Stimulated activated CD8-positive, alpha-beta memory T cell treated with anti-CD3 and anti-CD28 coated beads, Interleukin-12 subunit alpha, Interleukin-12 subunit beta, amount 100 ng/mL, for 24 hours (primary cell): ENCODE measurements around the gene C17orf113.
"Not testable (repeated sequence)": the region's sequence is repeated elsewhere in the genome, so short reads cannot be mapped to it uniquely, and the experiment has no call there.

Source experiments
- DNase-seq: peaks from one replicate; pipeline ENCODE4 v3.0.0-alpha.2; 2020; ENCODE audit errors: extremely low read depth

The C17orf113 gene

DNA sequence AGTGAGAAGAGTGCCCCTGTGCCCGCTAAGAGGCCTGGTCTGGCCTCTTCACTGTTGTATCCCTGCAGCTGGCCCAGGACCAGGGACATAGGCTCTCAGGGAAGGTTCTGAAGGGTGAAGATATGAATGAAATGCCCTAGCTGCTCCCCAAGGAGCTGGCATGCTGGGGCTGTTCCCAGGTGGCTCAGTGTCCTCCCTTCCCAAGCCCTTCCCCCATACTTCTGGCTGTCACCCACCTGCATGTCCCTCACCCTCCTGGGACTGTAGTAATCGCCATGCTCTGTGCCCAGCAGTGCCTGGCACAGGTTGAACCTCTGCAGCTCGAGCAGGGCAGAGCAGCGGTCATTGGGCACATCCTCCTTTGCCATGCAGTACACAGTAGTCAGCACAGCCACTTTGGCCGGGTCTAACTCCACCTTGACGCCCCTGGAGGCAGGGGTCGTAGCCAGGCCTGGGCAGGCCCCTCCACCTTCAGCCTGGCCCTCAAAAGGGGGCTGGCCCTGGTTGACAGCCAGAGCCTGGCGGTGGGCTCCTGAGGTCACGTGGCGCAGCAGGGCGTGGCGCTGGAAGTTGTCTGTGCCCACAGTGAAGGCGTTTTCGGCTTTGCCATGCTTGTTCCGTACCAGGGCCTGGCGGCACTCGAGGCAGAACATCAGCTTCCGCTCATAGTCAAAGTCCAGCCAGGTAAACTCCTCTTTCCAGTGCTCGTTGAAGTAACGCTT lies 7.6 kb downstream of the C17orf113 start:
- DNase-seq: no peak

DNA sequence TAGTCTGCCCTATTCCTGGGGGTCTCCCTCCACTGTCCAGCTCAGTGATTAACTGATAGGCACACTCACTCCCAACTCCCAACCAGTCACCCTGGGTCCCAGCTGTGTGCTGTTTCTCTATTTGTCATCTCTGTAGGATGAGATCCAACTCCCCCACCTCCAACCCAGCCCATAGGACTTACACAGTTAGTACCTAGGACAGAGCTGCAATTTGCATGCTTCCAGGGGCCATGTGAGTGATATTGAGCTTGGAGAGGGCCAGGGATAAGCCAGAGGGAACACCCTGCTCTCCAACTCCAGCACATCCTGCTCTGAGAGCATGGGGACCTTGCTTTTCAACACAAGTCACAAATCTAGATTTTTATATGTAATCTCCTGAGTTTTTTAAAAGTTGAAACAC lies 8.8 kb downstream of the C17orf113 start:
- DNase-seq: no peak

DNA sequence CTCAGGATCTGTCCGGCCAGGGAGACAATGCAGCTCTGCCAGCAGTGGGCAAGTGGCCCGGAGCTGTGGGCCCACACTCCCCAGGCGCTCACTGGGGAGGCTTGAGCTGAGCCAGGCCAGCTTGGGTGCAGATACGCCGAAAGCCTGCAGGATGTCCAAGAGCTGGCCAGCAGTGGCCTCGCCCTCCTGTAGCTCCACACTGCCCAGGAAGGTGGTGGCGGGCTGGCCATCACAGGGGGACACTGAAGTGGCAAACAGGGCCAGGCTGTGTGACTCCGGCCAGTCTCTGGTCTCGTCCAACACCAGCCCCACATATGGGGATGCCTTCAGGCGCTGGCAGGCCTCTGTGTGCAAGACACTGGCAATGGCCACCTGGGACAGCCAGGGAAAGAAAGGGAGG lies 9.6 kb downstream of the C17orf113 start:
- no peak for DNase-seq

DNA sequence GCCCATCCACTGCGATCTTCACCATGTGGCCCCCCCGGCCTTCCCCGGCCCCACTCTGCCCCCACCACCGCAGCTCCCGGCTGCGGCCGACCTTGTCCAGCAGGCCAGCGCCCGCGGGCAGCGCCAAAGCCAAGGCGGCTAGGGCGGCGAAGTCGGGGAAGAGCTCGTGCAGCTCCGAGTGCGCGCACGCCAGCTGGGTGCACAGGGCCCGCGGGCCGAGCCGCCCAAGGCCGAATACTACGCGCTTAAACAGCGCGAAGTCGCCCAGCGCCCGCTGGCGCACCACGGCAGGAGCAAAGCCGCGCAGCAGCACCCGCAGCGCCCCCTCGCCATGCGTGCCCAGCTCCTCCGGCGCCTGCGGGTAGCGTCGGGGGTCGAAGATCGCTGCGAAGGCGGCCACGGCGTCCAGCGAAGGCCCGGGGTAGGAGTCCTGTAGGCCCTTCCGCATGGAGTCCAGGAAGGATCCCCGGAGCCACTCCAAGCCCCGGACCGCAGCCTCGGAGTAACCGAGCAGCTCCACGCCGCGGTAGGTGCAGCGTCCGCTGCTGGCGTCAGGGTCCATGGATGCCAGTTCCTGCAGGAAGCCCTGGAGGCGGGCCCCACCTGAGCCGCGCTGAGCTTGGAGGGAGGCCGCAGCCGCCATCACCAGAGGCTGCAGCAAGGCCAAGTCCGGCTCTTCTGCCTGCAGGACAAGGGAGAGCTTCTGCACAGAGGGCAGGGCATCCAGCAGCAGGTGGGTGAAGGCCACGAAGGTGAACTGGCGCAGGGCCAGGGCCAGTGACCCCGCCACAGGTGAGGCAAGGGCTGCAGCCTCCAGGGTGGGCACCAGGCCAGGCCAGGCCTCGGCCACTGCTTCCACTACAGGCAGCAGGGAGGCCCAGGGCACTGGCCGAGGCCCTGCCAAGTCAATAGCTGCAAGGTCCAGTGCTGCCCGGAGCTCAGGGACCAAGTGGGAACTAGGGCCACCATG lies 10.3 kb downstream of the C17orf113 start:
- DNase-seq: no peak

DNA sequence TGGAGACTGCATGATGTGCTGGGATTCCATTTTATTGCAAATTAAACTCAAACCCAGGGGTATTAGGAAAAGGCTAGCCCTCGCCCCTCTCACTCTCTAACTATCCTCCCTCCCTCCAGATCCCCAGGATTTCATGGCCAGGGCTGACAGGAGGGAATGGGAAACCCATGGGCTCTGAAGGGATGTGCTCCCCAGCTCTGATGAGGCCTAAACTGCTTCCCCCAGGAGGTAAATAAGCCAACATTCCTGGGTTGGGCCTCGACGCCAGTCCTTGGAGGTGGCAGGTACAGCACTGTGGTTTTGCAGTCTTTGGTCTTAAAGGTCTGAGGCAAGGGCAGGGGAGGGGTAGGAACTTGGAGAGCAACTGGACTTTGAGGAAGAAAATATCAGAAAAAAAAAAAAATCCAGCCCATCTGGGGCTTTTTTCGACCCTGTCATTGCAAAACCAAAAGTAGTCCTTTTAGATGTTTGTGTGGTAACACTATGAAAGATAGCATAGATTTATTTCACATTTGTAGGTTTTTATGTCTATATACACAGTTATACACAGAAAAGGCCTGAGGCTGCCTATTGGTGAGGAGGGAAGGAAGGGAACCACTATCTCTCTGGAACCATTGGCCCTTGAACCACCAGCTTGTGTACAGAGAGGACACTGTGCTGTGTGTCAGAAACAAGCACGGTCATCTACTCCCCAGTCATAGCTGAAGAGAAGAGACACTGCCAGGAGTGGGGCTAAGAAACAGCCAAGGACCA lies 12.0 kb downstream of the C17orf113 start:
- DNase-seq: no peak

DNA sequence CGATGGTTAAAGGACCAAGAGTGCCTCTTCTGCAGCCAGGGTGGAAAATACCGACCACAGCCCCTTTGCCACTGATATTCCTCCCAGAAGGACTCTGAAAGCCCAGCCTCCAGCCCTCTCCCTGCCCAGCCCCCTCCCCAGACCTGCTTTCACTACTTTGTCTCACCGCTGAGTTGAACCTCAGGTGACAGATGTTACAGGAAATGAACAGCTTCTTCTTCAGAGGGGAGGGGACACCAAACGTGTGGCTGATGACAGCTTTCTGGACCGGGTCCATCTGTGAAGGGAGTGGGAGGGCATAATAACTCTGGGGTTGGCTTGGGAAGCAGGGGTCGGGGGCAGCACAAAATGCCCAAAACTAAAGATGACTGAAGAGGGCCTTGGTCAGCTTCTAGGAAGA lies 16.3 kb downstream of the C17orf113 start:
- no peak for DNase-seq

DNA sequence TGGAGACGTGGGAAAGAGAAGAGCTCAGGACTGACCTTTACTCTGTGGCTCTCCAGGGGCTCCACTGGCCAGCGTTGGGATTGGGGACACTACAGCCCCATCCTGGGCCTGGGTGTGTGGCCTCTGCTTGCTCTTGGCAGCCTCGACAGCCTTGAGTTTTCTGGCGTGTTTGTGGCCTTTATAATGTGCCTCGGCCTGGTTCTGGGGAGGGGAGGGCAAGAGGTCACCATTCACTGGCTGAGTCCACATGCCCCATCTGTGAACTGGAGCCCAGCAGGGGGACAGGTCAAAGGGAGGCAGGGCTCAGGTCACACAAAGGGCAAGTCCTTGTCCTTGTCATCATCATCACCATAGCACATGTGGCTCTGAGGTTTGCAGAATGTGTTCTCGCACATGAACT lies 18.8 kb downstream of the C17orf113 start:
- DNase-seq: no peak

DNA sequence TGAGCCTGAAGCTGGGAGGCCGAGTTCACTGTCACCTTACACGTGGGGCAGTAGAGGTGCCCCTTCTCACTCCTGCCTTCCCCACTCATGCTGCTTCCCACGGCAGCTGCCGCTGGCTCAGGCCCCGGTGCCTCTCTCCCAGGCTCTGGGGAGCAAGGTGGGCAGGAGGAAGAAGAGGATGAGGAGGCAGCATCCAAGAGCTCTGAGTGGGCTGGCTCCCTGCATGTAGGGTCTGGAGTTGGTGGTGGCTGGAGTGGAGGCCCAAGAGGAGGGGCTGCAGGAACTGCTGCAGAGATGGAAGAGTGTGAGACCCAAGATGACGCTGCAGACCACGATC lies 21.6 kb downstream of the C17orf113 start:
- no peak for DNase-seq

DNA sequence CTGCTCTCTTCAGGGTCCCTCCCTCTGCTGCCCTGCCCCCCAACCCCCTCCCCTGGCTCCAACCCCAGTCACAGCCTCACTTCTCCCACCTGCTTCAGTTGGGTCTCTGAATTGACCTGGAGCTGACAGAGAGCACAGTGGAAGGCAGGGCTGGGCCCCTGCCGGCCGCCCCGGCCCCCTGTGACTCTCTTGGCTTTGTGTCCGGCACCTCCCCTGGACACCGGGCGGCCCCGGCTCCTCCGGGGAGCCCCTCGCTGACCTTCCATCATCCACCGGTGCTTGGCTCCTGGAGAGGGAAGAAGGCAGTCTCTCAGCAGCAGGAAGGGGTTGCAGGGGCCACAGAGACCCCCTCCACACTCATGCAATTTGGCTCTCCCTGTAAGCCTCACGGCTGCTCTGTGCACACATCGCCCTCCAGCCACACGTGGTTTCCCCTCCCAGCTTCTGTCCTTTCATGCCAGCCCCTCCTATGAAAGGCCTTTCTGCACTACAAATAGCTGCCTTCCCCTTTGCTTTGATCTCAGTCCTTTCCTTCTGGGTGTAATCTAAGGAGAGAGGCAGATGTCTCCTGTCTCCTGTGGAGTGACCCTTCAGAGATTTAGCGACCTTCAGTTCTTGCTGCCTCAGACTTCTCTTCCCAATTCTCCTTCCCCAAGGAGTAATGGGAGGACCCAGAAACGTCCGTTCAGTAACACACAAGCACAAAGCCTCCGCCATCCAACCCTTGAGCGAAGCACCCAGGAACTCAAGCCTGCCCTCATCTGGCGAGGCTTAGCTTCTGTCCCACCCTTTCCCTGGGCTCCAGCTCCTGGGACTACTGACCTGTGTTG lies 22.2 kb downstream of the C17orf113 start:
- DNase-seq: no peak

DNA sequence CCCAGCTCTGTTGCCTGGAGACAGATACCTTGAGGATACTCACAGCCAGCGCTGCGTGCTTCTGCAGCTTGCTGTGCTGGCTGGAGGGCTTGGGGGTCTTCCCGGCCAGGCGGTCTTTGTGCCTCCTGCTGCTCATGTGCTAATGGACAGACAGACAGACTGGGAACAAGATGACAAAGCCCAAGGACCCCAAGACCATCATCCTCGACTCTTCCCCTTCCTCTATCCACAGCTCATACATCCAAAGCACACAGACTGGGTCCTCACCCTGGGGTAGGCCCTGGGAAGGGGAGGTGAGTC lies 22.9 kb downstream of the C17orf113 start:
- DNase-seq: no peak

DNA sequence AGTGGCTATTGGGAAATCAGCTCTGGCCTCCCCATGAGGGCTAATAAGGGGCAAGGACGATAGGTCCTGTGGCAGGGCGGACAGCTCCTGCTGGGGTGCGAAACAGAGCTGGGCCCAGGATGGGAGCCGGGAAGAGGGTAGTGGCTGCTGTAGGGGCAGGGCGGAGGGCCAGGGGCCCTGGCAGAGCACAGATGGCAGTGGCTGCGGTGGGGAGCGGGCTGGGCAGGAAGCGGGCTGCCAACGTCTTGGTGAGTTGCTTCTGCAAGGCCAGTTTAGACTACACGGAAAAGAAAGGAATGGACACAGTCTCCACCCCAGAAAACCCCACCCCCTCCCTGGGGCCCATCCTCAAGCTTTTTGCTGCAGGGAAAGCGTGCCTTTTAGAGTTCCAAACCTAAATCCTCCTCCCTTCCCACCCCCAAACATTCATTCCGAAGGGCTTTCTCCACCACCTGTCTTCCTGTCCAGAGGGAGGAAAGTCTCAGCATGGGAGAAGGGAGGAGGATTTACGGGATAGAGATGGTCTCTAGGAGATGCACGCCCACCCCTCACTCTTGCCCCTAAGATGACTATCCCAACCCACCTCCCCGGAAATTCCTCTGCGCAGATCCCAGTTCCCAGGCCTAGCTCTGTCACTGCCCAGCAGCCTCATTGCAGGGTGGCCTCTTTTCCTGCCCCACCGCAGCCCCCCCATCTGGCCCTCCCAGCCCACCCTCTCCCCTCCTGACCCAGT lies 23.4 kb downstream of the C17orf113 start:
- no peak for DNase-seq

DNA sequence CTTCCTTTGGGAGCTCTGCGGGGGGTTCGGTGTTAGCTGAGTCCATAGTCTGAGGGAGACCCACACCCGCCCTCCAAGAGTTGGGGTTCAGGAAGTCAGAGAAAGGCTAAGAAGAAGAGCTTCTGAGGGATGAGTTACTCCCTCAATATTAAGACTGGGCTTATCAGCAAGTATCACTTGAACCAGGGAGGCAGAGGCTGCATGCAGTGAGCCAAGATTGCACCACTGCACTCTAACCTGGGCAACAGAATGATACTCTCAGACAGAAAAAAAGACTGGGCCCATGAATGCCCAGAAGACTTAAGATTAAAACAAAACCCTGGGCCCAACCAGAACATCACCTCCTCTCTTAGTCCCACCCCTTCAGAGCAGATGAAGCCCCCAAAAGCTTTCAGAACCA lies 24.5 kb downstream of the C17orf113 start:
- DNase-seq: no peak

DNA sequence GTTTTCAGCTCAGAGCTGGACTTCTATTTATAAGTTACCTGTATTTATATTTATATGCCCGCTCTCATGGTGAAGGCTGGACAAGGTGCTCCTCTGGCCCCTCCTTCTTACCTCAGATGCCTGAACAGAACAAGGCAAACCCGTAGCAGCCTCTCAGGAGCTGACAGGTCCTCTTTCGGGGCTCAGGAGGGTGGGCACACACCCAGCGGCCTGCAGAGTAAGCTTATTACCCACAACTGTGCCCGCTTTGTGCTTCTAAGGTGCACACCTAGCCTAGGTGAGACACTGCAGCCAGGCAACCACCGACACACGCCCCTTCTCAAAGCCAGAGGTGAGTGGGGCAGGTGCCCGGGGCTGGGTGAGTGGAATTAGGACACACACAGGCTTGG lies 25.2 kb downstream of the C17orf113 start:
- DNase-seq: no peak

DNA sequence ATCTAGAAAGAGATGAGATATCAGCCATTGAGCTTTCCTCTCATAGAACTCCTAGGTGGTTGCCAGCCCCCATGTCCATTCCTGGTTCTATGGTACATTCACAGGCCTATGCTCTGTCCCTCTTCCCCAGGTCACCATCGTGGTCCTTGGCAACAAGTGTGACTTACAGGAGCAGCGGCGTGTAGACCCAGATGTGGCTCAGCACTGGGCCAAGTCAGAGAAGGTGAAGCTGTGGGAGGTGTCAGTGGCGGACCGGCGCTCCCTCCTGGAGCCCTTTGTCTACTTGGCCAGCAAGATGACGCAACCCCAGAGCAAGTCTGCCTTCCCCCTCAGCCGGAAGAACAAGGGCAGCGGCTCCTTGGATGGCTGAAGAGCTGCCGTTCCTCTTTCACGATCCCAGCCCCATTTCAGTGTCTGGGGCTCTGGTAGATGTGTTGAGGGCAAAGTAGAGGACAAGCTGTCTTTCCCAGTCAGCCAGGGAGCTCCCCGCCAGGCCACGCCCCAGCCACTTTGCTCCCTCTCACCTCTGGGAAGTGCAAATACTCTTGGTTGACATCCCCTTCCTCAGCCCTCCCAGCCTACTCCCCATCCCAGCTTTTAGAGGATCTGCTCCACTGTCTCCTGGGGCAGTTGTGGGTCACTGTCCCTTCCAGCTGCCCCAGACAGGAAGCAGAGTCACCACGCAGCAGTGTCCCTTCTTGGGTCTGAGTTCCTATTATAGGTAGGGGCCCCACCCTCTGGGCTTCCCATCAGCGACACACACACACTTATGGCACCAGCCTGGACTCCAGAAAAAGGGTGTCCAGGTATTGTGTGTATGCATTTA lies 26.7 kb downstream of the C17orf113 start:
- no peak for DNase-seq

DNA sequence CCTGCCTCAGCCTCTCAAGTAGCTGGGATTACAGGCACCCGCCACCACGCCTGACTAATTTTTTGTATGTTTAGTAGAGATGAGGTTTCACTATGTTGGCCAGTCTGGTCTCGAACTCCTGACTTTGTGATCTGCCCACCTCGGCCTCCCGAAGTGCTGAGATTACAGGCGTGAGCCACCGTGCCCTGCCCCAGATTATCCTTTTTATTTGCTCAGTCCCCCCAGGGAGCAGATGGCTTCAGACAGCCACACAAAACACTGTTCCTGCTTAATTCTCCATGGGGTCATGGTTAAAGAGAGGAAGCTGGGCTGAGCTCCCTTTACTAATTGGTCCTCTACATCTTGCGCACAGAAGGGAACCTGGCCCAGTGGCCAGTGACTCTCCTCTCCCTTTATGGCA lies 29.6 kb downstream of the C17orf113 start:
- DNase-seq: not testable (repeated sequence)

DNA sequence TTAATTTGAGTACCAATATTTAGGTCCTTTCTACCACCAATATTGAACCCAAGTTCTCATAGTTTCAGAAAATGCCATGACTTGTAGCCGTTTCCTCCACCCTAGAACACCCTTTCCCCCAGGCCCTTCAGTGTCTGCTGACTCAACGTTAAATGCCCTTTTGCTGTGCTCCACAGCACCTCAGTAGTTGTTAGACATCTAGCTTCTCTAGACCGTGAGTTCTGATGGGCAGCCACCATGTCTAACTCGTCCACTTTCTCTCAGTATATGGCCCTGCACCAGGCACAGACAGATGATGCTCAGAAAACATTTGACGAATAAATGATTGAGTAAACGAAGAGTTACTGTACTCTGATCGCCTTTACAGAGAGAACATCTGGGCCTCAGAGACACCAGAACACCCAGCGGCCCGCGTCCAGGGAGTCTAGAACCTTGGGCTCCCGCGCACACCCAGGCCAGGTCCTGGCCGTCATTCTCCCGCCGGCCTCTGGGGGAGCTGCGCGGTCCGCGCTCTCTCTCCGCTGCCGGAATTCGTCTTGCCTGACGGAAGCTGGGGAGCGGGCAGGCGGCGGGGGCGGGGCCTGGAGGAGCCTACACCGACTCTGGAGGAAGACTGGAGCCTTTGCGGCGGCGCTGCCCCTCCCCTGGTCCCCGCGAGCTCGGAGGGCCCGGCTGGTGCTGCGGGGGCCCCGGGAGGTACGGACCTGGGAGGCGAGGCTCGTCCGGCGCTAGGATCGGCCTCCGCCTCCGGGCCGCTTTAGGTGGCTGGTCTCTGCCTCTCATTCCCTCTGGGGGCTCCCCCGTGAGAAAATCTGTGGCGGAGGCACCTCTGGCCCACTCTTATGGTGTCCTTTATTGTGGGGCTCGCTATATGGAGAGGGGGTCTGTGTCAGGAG lies 30.6 kb downstream of the C17orf113 start, which contains the start of gene NKIRAS2:
NKIRAS2 (plus strand) TSS at position 582 of the 896 bp plus-strand sequence. CDS start 1,488 bp downstream, outside the sequence.
- peak; percentile 87 for DNase-seq

DNA sequence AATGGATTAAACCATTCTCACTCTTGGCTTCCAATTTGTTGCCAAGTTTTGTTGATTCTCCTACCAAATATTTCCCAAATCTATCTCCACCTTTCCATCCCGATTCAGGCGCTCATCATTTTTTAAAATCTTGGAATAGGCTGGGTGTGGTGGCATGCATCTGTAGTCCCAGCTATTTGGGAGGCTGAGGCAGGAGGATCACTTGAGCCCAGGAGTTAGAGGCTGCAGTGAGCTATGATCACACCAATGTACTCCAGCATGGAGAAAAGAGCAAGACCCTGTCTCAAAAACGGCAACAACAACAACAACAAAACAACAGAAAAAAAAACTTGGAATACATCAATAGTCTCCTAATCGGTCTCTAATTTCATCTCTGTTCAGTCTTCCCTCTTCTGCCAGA lies 31.4 kb downstream of the C17orf113 start:
- no peak for DNase-seq

DNA sequence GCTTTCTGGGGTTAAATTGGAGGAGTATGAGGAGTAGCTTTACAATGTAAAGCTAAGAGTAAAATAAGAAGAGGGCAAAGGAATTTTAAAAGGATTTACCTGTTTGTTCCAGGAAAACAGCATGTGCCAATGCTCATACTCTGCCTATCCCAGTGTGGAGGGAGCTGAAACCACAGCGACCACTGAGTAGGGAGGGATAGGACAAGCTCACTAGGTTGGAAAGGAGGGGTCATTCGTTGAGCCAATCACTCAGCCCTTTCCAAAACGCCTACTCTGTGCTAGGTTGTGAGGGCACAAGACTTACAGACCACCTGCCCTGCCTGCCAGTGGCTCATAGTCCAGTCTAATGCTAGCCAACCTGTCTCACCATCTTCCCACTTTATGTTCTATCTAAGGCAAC lies 32.1 kb downstream of the C17orf113 start:
- no peak for DNase-seq

DNA sequence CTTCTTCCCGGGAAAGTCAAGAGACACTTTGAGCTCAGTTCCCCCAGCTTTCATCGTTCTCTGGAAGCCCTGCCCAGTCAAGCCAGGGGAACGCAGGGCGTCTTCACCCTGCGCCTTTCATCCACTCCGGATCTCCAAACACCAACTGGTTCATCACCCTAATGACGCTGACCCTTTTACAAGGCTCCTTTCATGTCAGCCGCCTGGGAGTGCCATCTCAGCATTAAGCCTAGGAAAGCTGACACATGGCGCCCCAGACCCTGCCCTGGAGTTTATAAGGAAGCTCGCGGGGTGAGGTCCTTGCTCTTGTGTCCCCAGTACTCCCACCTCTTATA lies 32.6 kb downstream of the C17orf113 start:
- no peak for DNase-seq
